GM18873 (cell line): ENCODE measurements around the gene DUOX1.

ENCODE experiments used
- ATAC-seq: cut with Tn5 transposase; IDR thresholded peaks from one replicate; pipeline ENCODE4 v1.9.1; 2021; ENCODE audit warnings: mild to moderate bottlenecking, moderate library complexity, moderate number of reproducible peaks; ENCODE audit not compliant: unreplicated experiment, low FRiP score

The DUOX1 gene

DNA sequence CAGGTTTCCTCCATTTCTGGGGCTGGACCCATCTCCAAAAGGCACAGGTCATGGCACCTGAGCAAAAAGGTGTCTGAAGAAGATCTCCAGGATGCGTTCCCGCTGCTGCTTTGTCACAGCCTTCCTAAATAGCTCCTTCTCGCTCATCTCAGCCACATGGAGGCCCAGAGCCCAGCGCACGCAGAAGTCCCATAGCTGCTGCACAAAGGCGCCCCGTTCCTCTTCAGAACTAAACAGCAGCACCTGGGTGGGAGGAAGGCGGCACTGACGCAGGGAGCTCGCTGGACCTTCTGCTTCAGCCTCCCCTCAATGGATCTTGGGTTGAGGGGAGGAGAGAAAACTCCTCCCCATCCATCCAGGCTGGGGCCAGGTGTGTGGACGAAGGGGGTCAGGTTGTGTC, 24.2 kb upstream of the DUOX1 start:
- no peak for ATAC-seq

DNA sequence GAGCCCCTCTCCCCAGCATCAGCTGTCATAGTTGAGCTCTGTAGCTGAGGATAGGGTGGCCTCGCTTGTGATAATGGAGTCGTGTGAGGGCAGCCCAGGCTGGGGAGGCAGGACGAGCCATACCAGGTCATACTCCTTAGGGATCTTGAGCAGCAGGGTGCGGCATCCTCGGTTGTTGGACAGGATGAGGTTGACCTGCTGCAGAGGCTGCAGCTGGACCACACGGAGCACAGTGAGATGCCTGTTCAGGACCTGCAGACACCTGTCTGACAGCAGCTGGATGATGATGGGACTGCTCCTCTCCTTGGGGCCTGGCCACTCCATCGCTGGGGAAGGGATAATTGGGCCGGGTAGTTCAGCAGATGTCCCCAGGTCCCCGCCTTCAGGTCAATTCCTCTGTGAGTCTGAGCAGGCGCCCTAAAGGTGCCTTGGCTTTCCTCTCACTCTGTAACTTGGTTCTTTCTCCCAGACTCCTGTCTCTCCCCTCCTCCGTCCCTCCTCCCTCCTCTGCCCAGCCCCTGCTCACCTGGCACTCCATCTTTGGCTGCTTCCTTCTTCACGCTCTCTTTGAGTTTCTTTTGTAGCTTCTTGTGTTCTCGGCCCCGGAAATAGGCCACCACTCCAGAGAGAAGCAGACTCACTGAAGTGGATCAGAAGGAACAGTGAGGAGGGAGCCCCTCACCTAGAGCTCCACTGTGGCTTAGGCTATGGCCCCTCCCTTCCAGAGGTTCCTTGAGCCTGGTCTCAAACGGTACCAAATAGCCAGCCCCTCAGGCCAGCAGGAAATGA, 23.6 kb upstream of the DUOX1 start:
- no peak for ATAC-seq

DNA sequence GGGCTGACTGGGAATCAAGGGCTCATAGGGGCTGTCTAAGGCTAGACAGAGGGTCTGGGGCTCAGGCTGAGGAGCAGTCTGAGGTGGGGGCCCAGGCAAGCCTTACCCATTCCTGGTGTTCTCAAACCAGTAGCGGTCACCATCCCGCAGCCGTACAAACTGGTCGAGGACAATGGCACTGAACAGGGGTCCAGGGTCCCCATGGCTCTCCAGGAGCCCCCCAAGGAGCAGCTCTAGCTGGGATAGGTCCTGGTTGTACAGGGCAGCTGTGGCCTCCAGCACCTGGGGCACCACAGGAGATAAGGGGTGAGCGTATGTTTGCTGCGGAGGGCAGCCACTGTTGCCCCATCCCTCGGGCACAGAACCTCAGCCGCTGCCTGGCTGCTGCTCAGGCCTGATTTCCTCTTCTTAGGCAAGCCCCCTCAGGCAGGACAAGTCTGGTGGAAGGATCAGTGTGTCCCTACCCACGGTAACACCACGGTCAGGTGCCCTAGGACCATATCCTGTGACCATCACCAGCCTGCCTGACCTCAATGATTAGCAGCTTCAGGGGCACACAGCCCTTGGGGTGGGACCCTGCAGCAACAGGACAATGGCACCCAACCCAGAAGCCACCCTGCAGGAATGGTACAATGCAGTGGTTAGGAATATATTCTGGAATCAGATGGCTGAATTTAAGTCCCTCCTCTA, 21.7 kb upstream of the DUOX1 start:
- ATAC-seq: no peak

DNA sequence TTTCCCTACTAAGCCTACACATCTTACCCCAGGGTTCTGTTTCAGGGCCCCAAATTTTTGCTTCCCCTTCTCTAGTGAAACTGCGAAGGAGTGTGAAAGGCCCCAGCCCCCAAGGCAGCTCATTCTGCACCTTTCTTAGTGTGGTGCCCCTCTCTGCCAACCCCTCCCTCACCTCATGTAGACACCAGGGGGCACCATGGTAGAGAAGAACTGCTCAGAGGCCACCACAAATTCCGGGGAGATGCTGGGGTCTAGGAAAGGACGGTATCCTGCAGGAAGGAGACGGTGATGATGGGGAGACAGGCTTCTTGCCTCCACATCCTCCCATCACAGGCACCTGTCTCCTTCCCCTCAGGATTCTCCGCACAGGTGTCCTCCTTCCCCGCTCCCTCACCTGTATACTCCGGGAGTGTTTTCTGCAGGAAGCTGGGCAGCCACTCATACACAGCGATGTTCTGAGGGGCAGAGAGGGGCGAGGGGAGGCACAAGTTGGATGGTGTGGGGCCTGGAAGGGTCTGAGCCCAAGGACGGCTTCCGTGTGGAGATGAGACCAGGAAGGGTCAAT, 19.5 kb upstream of the DUOX1 start:
- no peak for ATAC-seq

DNA sequence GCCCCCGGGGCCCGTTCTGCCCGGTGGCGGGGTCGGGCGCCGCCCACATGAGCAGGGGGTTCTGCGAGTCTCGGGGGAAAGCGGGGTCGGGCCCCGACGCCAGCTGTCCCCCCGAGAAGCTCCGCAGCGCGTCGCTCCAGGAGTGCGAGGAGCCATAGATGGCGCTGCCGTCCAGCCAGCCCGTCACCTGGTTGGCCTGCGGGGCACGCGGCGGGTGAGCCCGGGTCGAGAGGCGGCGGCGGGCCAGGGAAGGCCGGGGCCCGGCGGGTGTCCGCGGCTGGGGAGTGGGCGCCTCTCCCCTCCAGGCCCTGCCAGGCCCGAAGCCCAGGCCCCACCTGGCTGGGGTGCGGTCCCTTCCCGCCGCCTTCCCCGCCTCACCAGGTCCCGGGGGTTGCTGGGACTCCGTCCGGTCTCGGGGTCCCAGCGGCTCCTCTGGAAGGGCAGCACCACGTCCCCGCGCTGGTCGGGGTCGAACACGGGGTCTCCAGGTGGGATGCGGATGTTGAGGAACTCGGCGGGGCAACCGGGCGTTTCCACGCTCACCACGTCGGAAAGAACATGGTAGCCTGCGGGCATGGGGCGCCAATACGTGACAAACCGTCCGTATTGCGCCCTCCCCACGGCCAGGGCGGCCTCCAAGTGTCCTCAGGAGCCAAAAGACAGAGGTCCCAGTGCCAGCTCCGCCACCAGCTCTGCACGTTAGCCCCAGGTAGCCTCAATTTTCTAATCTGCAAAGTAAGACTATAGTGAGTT, 18.2 kb upstream of the DUOX1 start:
- no peak for ATAC-seq

DNA sequence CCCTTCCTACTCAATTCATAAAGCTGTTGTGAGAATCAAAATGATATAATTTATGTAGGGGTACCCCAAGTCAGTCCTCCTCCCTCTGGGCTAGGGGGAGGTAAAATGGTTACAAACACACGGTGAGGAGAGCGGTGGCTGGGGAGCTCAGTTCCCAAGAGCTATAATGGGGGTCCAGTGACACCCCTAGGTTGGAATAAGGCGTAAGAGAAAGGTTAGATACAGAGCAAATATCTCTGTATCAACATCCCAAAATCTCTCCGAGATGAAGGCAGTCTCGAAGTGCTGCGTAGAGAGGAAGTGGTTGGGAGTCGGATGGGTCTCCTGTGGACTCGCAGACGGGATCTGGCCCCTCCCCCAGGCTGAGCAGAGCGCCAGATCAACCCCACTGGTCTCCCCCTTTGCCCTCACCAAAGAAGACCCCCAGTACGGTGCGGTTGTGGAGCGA, 17.6 kb upstream of the DUOX1 start:
- no peak for ATAC-seq

DNA sequence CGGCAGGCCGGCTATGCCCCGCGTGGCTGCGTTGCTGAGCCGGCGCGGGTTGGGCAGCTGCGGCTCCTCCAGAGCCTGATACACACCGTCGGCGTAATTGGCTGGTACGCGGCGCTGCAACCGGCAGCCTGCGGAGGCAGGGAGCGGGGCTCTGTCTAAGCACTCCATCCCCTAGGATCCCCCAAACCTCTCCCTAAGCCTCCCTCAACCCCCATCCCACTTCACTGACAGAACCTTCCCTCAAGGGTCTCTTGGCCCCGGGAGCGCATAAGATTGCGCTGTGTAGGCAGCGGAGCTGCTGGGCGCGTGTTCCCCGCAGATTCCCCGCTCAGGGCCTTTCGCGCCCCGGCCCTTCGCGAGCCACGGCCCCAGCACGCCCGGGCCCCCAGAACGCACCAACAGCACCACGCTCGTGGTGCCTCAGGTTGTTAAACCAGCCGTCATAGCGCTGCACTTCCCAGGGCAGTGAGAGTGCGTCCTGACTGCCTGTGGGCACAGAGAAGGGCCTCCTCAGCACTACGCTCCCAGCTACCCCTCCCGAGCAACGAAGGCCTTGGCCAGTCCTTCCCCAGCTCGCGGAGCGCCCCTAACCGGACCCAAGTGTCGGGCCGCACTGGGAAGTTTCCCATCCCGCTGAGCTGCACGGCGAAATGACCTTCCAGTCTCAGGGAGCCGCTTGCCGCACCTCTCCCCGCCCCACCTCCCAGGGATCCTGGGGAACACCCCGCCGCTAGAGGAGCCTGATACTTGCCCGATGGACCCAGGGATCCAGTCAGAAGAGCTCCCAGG, 17.0 kb upstream of the DUOX1 start:
- no peak for ATAC-seq

DNA sequence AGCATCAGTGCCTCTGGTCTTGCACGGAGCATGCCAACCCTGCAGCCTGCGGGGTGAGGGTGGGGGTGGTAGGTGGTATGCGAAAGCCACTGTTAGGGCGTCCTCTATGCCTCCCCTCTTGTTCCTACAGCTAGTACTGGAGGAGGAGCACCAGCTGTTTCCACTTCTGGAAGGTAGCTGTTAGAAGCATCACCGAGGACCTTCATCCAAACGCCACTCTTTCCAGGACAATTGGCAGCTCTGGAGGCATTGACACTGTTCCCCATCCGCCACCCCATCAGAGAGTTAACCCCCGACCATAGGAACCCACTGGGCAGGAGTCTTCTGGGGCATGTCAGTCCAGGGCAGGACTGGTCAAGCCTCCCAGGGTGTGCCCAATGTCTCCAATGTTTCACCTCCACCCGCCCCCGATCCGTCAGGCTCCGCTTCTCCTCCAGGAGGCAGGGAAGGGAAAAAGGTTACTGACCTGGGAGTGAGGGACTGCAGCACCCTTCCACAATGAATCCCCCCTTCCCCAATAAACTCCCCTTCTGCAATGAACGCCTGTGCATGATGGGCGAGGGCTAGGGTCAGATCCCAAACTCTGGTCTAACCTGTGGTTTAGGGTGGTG, 16.3 kb upstream of the DUOX1 start:
- no peak for ATAC-seq

DNA sequence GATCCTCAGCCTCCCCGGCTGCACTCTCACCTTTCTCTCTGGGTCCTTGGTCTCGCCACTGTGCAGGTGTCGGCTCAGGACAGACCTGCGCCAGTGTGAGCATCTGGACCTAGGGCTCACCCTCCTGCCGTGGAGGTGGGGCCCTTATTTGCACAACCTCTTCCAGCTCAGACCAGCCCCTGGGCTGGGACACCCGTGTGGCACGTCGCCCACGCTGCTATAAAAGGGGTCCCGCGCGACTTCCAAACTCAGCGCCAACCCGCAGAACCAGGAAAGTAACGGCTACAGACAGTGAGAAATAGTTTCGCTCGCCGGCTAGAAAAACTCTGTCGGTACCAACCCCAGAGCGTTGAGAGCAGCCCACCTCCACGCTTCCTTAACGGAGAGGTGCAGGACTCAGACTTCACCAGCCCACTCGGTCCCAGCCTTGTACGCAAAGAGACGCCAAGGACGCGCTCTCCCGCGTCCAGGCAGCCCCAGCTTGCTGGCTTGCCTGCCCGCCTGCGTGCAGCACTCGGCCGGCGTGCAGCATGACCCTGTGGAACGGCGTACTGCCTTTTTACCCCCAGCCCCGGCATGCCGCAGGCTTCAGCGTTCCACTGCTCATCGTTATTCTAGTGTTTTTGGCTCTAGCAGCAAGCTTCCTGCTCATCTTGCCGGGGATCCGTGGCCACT, 15.6 kb upstream of the DUOX1 start, which contains the start of the genes DUOX2 and DUOXA2:
Gene DUOX2, minus strand, starts transcription at position 97 of the 675 bp plus-strand sequence. CDS start 761 bp downstream, outside the sequence.
Gene DUOXA2, plus strand, starts transcription at position 251 of the 675 bp plus-strand sequence. Its CDS starts 280 bp downstream, at position 531.
- no peak for ATAC-seq

DNA sequence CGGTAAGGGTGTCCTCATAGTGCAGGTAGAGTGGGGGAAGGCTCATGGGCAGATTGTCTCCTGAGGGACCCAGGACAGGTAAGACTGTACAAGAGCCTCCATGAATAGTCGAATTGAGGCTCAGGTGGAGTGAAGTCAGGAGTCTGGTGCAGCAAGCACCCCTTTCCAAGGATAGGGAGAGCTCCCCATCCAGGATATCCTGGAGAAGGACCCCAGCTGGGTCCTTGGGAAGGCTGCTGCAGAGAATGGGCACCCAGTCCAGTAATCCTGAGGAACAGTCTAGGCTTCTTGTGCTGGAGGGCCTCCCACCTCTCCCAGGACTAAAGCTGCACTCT, 15.1 kb upstream of the DUOX1 start:
- no peak for ATAC-seq

DNA sequence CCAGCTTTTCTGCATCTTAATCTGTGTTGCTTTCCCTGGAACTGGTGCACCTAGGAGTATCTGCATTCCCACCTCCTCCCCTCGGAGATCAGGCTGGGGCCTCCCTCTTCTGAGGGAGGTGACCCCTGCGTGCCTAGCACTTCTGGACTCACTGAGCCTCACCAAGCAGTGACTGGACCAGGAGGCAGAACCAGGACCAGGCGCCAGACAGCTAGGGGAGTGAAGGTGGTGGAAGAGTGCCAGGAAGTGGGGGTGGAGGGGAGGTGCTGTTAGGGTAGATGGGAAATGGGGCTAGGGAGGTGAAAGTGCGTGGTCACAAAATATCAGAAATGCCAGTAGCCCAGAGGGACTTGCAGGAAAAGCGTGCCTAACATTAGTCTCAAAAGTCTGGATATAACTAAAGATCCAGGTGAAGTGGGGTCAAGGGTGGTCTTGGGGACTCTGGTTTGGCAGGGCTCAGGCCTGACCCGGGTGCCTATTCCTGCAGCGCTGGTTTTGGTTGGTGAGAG, 14.4 kb upstream of the DUOX1 start:
- ATAC-seq: no peak

DNA sequence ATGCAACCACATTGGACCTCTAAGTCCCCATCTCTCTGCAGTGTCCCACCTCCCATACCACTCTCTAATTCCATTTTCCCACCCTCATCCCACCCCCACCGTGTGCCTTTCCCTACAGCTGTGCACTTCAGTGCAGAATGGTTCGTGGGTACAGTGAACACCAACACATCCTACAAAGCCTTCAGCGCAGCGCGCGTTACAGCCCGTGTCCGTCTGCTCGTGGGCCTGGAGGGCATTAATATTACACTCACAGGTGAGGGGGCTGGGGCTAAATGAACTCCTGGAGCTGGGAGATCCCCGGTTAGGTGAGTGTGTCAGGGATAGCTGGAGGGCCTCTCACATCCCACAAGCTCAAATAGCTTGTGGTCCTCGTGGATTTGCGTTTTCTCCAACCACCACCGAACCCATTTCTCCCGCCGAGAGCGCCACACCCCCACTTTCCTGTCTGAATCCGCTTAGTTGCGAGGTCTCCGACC, 13.8 kb upstream of the DUOX1 start:
- no peak for ATAC-seq

DNA sequence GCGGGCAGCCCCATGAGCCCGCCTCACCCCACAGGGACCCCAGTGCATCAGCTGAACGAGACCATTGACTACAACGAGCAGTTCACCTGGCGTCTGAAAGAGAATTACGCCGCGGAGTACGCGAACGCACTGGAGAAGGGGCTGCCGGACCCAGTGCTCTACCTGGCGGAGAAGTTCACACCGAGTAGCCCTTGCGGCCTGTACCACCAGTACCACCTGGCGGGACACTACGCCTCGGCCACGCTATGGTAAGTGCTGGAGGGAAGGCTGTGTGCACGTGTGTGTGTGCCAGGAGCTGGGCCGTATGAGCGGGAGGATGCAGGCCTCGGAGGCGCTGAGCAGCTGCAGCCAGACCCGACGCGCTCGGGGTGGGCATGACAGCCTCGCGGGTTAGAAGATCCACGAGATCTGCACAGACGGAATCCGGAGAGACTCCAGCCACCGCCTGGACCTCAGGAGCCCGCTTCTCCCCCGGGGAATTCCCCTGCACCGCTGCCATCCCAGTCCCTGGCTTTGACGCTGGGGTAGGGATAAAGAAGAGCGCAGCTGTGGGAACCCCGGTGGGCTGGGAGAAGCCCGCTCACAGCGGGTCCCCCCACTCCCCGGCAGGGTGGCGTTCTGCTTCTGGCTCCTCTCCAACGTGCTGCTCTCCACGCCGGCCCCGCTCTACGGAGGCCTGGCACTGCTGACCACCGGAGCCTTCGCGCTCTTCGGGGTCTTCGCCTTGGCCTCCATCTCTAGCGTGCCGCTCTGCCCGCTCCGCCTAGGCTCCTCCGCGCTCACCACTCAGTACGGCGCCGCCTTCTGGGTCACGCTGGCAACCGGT, 13.1 kb upstream of the DUOX1 start:
- no peak for ATAC-seq

DNA sequence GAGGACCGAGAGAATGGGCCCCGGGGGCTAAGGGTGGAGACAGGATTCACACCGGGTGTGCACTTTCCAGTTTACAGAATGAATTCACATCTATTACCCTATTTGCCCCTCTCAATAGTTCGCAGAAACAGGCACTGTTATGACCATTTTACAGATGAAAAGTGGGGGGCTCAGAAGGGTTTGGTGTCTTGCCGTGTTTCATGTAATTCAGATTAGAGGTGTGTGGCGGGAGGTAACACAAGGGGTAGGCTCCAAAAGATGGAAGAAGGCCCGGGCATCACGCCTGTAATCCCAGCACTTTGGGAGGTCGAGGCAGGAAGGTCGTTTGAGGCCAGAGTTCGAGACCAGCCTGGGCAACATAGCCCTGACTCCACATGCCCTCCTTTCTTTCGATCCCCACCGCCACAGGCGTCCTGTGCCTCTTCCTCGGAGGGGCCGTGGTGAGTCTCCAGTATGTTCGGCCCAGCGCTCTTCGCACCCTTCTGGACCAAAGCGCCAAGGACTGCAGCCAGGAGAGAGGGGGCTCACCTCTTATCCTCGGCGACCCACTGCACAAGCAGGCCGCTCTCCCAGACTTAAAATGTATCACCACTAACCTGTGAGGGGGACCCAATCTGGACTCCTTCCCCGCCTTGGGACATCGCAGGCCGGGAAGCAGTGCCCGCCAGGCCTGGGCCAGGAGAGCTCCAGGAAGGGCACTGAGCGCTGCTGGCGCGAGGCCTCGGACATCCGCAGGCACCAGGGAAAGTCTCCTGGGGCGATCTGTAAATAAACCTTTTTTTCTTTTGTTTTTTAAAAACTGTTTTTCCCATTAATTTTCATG, 12.3 kb upstream of the DUOX1 start:
- ATAC-seq: peak; percentile 16

DNA sequence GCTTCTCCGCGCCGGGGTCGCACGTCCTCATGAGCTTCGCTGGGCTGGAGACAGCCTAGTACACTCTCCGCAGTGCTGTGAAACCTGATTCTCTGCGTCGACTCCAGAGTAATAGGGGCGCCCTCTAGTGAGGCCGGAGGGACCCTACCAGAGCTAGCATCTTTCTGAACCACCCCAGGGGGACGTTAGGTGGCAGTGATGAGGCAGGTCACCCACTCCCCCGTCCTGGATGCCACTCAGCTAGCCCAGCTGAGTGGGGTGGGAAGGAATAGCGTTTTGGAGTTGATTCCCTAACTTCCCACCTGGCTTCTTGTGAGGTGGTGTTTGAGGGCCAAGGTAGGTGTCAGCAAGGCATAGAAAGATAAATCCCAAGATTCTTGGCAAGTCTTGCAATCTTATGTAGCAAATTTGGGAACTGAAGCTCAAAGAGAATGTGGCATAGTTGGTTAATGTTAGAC, 11.6 kb upstream of the DUOX1 start:
- ATAC-seq: peak; percentile 87

DNA sequence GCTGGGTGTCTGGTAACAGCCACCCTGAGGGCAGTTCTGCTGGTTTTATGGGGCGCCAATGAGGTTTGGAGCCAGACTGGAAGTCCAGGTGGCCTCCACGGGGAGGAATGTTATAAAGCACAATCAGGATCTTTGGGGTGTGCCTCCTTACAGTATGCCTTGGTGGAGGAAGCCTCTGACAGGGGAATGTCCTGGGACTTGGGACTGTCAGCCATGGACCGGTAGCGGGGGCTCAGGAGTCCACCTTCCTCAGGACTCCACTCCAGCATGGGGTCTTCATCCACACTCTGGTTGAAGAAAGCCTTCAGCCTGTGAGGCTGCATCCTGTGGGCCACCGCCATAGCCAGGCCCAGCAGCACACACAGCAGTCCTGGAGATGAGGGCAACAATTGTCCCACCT, 10.8 kb upstream of the DUOX1 start:
- no peak for ATAC-seq
